Stimulated activated CD4-positive, alpha-beta T cell treated with anti-CD3 and anti-CD28 coated beads, TNF-alpha, amount 100 ng/mL, for 1 hour (primary cell): Measurements from ENCODE around the gene ABR.
"Not testable (repeated sequence)": the region's sequence is repeated elsewhere in the genome, so short reads cannot be mapped to it uniquely, and the experiment has no call there.

Source experiments
- DNase-seq, 3 donors: peaks; one replicate each; pipeline ENCODE4 v3.0.0-alpha.2; 2020; ENCODE audit warnings: low read depth in 3 of 3, low spot score in 1 of 3

ABR gene

GRCh38 chr17:1202291-1202690 lies 22.5 kb upstream of the ABR start:
- DNase-seq, result no peak

GRCh38 chr17:1201132-1201702 lies 21.4 kb upstream of the ABR start:
- DNase-seq, result no peak

- DNase-seq, result not testable (repeated sequence)
Measured at GRCh38 chr17:1199271-1199743, 19.5 kb upstream of the ABR start.

GRCh38 chr17:1197781-1198490 lies 18.2 kb upstream of the ABR start:
- DNase-seq, result peak in 1 of 3 donors; percentile 30

- no peak for DNase-seq
Measured at GRCh38 chr17:1197379-1197778, 17.6 kb upstream of the ABR start.

- DNase-seq, result no peak
Measured at GRCh38 chr17:1196946-1197345, 17.2 kb upstream of the ABR start.

GRCh38 chr17:1192911-1193699 lies 13.3 kb upstream of the ABR start:
- DNase-seq, result no peak

GRCh38 chr17:1190751-1191331 lies 11.1 kb upstream of the ABR start:
- no peak for DNase-seq

- no peak for DNase-seq
Measured at GRCh38 chr17:1188812-1189504, 9.2 kb upstream of the ABR start.

- peak; percentile 49 to 69 (median 60) for DNase-seq
Measured at GRCh38 chr17:1186923-1187771, 7.4 kb upstream of the ABR start.

- DNase-seq, result no peak
Measured at GRCh38 chr17:1186214-1186820, 6.5 kb upstream of the ABR start.

GRCh38 chr17:1183171-1183873 lies 3.5 kb upstream of the ABR start:
- no peak for DNase-seq

- no peak for DNase-seq
Measured at GRCh38 chr17:1182811-1183170, 3.0 kb upstream of the ABR start.

GRCh38 chr17:1181753-1182137 lies 2.0 kb upstream of the ABR start:
- no peak for DNase-seq

GRCh38 chr17:1180958-1181752 lies 1.4 kb upstream of the ABR start:
- no peak for DNase-seq

GRCh38 chr17:1179112-1179817 lies 516 bp downstream of the ABR start:
- DNase-seq, result no peak

- DNase-seq, result no peak
Measured at GRCh38 chr17:1177016-1177700, 2.6 kb downstream of the ABR start.
